HG03457 (cell line): ENCODE data around the gene ALB.

ENCODE experiments used
- ATAC-seq: cut with Tn5 transposase; IDR thresholded peaks from one replicate; pipeline ENCODE4 v1.9.1; 2021; ENCODE audit warnings: moderate number of reproducible peaks; ENCODE audit not compliant: unreplicated experiment

Gene ALB

GRCh38 chr4:73408181-73408867 lies 4.2 kb downstream of the ALB start:
- no peak for ATAC-seq

- no peak for ATAC-seq
Measured at GRCh38 chr4:73409012-73409862, 5.2 kb downstream of the ALB start.

- ATAC-seq: no peak
Measured at GRCh38 chr4:73409978-73410548, 6.0 kb downstream of the ALB start.

- no peak for ATAC-seq
Measured at GRCh38 chr4:73410916-73411730, 7.0 kb downstream of the ALB start.

- no peak for ATAC-seq
Measured at GRCh38 chr4:73411731-73412414, 7.8 kb downstream of the ALB start.

- no peak for ATAC-seq
Measured at GRCh38 chr4:73413294-73413755, 9.2 kb downstream of the ALB start.

- ATAC-seq: no peak
Measured at GRCh38 chr4:73414936-73415271, 10.8 kb downstream of the ALB start.

- no peak for ATAC-seq
Measured at GRCh38 chr4:73415807-73416238, 11.7 kb downstream of the ALB start.

- ATAC-seq: no peak
Measured at GRCh38 chr4:73416423-73417087, 12.5 kb downstream of the ALB start.

GRCh38 chr4:73417342-73417741 lies 13.3 kb downstream of the ALB start:
- ATAC-seq: no peak

- ATAC-seq: no peak
Measured at GRCh38 chr4:73417973-73418372, 13.9 kb downstream of the ALB start.

- no peak for ATAC-seq
Measured at GRCh38 chr4:73418677-73419076, 14.6 kb downstream of the ALB start.

- ATAC-seq: no peak
Measured at GRCh38 chr4:73419106-73420038, 15.3 kb downstream of the ALB start.

GRCh38 chr4:73420615-73421014 lies 16.5 kb downstream of the ALB start:
- ATAC-seq: no peak

GRCh38 chr4:73421708-73422457 lies 17.8 kb downstream of the ALB start:
- no peak for ATAC-seq

- no peak for ATAC-seq
Measured at GRCh38 chr4:73422458-73422752, 18.3 kb downstream of the ALB start.

- ATAC-seq: no peak
Measured at GRCh38 chr4:73423184-73423583, 19.1 kb downstream of the ALB start.

GRCh38 chr4:73426666-73427065 lies 22.6 kb downstream of the ALB start:
- ATAC-seq: no peak
